GM12878 (cell line): ENCODE data around the gene RIT2. TPM values are rescaled to one million over a fixed set of nuclear protein-coding genes. Genes with fewer than 3 reads are reported as not detected.

Experiments
- ATAC-seq: fragments of 200-7000 bp; cut with Tn5 transposase; 3 replicates; pipeline ENCODE4 v1.9.1; 2020; ENCODE audit warnings: mild to moderate bottlenecking, moderate library complexity
- BruUV-seq: library from RNA; stranded (reverse); fragments of 400-500 nt; replicated peaks from 2 replicates; lab custom pipeline; 2021; lab: Mats Ljungman, UMichigan
- CTCF ChIA-PET: fragments of 300-600 bp; sonication (Branson Sonifier 250); formaldehyde crosslinking; extraction: SDS; loops from one replicate; lab custom pipeline; 2021; ENCODE audit warnings: inconsistent platforms; lab: Yijun Ruan, JAX
- POLR2A ChIA-PET: fragments of 350-600 bp; formaldehyde crosslinking; extraction: SDS; loops from one replicate; lab custom pipeline; 2021; ENCODE audit warnings: inconsistent platforms; lab: Charles Lee
- RAD21 ChIA-PET: fragments of 300-600 bp; sonication (Branson Sonifier 250); formaldehyde crosslinking; loops from one replicate; lab custom pipeline; 2023; ENCODE audit warnings: antibody characterized with exemption; ENCODE audit not compliant: unreplicated experiment; lab: Charles Lee
- SMC1A ChIA-PET: fragments of 300-600 bp; sonication (Branson Sonifier 250); formaldehyde crosslinking; loops from one replicate; lab custom pipeline; 2023; ENCODE audit not compliant: unreplicated experiment, uncharacterized antibody; lab: Charles Lee
- DNase-seq: peaks from one replicate; pipeline ENCODE4 v3.0.0-alpha.2; 2011; ENCODE audit warnings: low read depth, low spot score
- FAIRE-seq: peaks from 3 replicates; lab custom pipeline; 2011; peaks lifted over from hg19 to GRCh38; lab: Jason Lieb, UNC
- H2AFZ ChIP-seq: 2 replicates; pipeline ENCODE4 v1.6.0; 2011; ENCODE audit warnings: low read depth, low read length, control low read depth; ENCODE audit not compliant: control insufficient read depth
- H3K27ac ChIP-seq: 2 replicates; pipeline ENCODE4 v1.5.1; 2011; ENCODE audit warnings: control low read depth; ENCODE audit not compliant: control insufficient read depth, insufficient read depth
- H3K27me3 ChIP-seq, 2 experiments: replicated peaks in 1 of 2; 2 replicates each; pipeline versions ENCODE4 v1.6.0 to v1.6.1; 2011; ENCODE audit warnings: low read length in 1 of 2; ENCODE audit not compliant: control insufficient read depth in 2 of 2, insufficient read depth in 2 of 2
- H3K36me3 ChIP-seq, 2 experiments: 2 replicates each; pipeline ENCODE4 v1.5.1; 2011; ENCODE audit warnings: low read length in 1 of 2; ENCODE audit not compliant: control insufficient read depth in 2 of 2, insufficient read depth in 2 of 2
- H3K4me1 ChIP-seq: 2 replicates; pipeline ENCODE4 v1.6.1; 2011; ENCODE audit warnings: mild to moderate bottlenecking, low read length, moderate library complexity, mixed read lengths; ENCODE audit not compliant: control insufficient read depth, insufficient read depth
- H3K4me2 ChIP-seq: 2 replicates; pipeline ENCODE4 v1.6.0; 2011; ENCODE audit warnings: control low read depth; ENCODE audit not compliant: control insufficient read depth, insufficient read depth
- H3K4me3 ChIP-seq: fragments of 200-600 bp; sonication (generic); 2 replicates; pipeline ENCODE4 v1.5.1; 2016
- H3K79me2 ChIP-seq: 2 replicates; pipeline ENCODE4 v1.6.0; 2011; ENCODE audit warnings: low read length; ENCODE audit not compliant: control insufficient read depth, insufficient read depth
- H3K9ac ChIP-seq: 2 replicates; pipeline ENCODE4 v1.8.0; 2011; ENCODE audit warnings: low read length, control low read depth, mixed read lengths; ENCODE audit not compliant: control insufficient read depth, insufficient read depth
- H3K9me3 ChIP-seq: replicated peaks from 3 replicates; pipeline ENCODE4 v1.5.1; 2011; ENCODE audit warnings: mild to moderate bottlenecking, low read length; ENCODE audit not compliant: control insufficient read depth, insufficient read depth
- H4K20me1 ChIP-seq: 2 replicates; pipeline ENCODE4 v1.6.0; 2011; ENCODE audit not compliant: control insufficient read depth, insufficient read depth
- CREM ChIP-seq: IDR thresholded peaks from 2 replicates; pipeline ENCODE4 v1.6.1; 2014; ENCODE audit warnings: antibody characterized with exemption, low read depth
- EP300 ChIP-seq, 2 experiments: fragments of 150-350 bp in 1 of 2; IDR thresholded peaks; 2 replicates each; pipeline ENCODE4 v1.6.1; 2011 to 2012; ENCODE audit warnings: low read depth in 2 of 2, low read length in 2 of 2, borderline replicate concordance in 1 of 2, improper control_type of control experiment in 1 of 2, inconsistent platforms in 1 of 2; ENCODE audit not compliant: control insufficient read depth in 1 of 2
- HDAC2 ChIP-seq: fragments of 200-600 bp; sonication (generic); IDR thresholded peaks from 2 replicates; pipeline ENCODE4 v1.6.1; 2017
- HDGF ChIP-seq: fragments of 450-650 bp; IDR thresholded peaks from 2 replicates; pipeline ENCODE4 v1.6.1; 2016; ENCODE audit warnings: antibody characterized with exemption
- LARP7 ChIP-seq: fragments of 450-650 bp; IDR thresholded peaks from 2 replicates; pipeline ENCODE4 v1.6.1; 2017; ENCODE audit warnings: mild to moderate bottlenecking
- MXI1 ChIP-seq: fragments of 150-350 bp; IDR thresholded peaks from 2 replicates; pipeline ENCODE4 v1.6.1; 2011; ENCODE audit warnings: low read depth, mild to moderate bottlenecking, inconsistent platforms, low read length, improper control_type of control experiment
- MYC ChIP-seq: IDR thresholded peaks from 2 replicates; pipeline ENCODE4 v1.6.1; 2011; ENCODE audit warnings: mild to moderate bottlenecking, low read length, moderate library complexity, inconsistent platforms; ENCODE audit not compliant: insufficient read depth, insufficient replicate concordance, insufficient read length, severe bottlenecking
- WGBS: methylation state at CpG from one replicate; pipeline ENCODE4 v1.1.6; 2016; ENCODE audit warnings: low lambda C conversion rate; ENCODE audit not compliant: insufficient replicate concordance, insufficient coverage; ENCODE audit errors: missing lambda C conversion rate; 5-methylcytosine and 5-hydroxymethylcytosine counted together
- in situ Hi-C: fragments of 300-500 bp; cut with MboI; formaldehyde crosslinking; loops from 9 replicates; pipeline ENCODE4 v1.14.3; 2018; ENCODE audit warnings: mixed read lengths
- intact Hi-C: fragments of 100-400 bp; cut with micrococcal nuclease; formaldehyde crosslinking; loops from one replicate; pipeline ENCODE4 v1.14.2; 2022; ENCODE audit not compliant: unreplicated experiment
- polyA plus RNA-seq, 11 experiments: library from polyadenylated mRNA; depleted of rRNA in 4 of 11; unstranded in 6 of 11; stranded (reverse) in 5 of 11; fragments of >200 nt; fragmentation: Nextera tagmentation in 4 of 11; fragmentation: Illumina TruSeq in 1 of 11; extraction: Ambion mirVana in 4 of 11; extraction: Trizol in 1 of 11; gene quantifications; 1 replicate in 1 of 11; 2 replicates in 10 of 11; pipeline versions ENCODE4 v1.2.1 to v1.2.3, GENCODE V29; 2011 to 2016; ENCODE audit warnings: inconsistent platforms in 2 of 11, missing spikeins in 2 of 11, low read depth in 1 of 11
- total RNA-seq, 4 experiments: library from RNA; depleted of rRNA in 3 of 4; stranded (reverse); fragments of >200 nt in 3 of 4; fragmentation: Illumina TruSeq in 1 of 4; extraction: Trizol in 1 of 4; gene quantifications; 2 replicates each; pipeline versions ENCODE4 v1.2.1 to v1.2.3, GENCODE V29; 2013 to 2021
- TF ChIP-seq, protein P1 (sequence below): IDR thresholded peaks from 2 replicates; pipeline ENCODE4 v1.6.1; 2012; ENCODE audit warnings: improper control_type of control experiment, low read depth, low read length; ENCODE audit not compliant: insufficient replicate concordance
- TF ChIP-seq, protein P2 (sequence below): fragments of 450-650 bp; IDR thresholded peaks from 2 replicates; pipeline ENCODE4 v1.6.1; 2018; ENCODE audit warnings: mild to moderate bottlenecking, low read depth, moderate library complexity; ENCODE audit not compliant: partially characterized antibody
- TF ChIP-seq, protein P3 (sequence below): fragments of 450-650 bp; conservative IDR thresholded peaks from 2 replicates; pipeline ENCODE4 v1.6.1; 2017; ENCODE audit warnings: mild to moderate bottlenecking, moderate library complexity
- TF ChIP-seq, protein P4 (sequence below): fragments of 450-650 bp; IDR thresholded peaks from 2 replicates; pipeline ENCODE4 v1.6.1; 2017; ENCODE audit warnings: borderline replicate concordance

Gene RIT2
- total and polyA plus RNA-seq, 10 of the 15 experiments (the other 5 are each of a cell fraction or from before 2014, with no cell fraction given): not detected

DNA sequence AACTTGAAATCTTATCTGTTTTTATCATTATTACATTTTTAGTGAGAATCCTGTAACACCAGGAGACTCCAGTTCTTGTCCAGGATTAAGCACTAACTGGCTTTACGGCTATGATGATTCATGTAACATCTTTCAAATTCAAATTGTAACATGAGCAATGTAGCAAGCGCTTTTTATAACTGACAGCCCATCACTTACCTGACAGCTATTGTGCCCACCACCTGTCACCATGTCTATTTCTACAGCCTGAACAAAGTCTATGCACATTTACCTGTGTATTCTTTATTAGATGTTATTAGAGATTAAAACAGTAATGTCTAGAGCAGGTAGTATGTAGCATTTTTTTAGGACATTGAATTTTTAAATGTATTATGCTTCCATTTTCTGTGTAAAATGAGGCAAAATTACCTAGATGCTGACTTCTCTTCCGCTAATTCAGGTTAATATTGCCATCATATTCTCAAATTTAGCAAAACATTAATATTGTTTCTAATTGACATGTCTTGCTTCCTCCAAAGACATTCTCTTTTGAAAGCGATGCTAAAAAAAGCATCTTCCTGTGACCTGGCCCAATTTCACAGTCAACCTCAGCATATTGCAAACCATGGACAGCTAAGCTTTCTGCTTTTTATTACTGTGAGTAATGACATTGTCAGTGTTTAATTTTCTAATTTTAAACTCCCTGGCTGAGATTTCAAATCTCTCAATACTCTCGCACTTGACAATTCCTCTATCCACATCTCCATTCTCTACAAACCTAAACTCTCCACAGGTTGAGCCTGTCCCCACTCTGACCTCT lies 37.8 kb downstream of the RIT2 start:
- 54% methylated on average over 5 of the region's 5 CpGs for WGBS
- Histone ChIP-seq H4K20me1 (no peaks in the 10 kb centered on the region), H3K79me2 (no peaks in the 10 kb centered on the region), H3K4me1 (no peaks in the 10 kb centered on the region), H3K4me3 (no peak overlapping the region), H2AFZ (no peak overlapping the region), H3K9ac (no peak overlapping the region), H3K27ac (no peak overlapping the region), H3K27me3 (no peaks in the 10 kb centered on the region)
- FAIRE-seq (no peak), DNase-seq (no peak)
- ChIA-PET RAD21 (no interaction called here), POLR2A (no interaction called here)
- intact Hi-C loops: no loop called here
- TF ChIP-seq CREM (no peak), LARP7 (no peak), EP300 (IDR thresholded peaks at IDR 0.05; ENCODE audit: borderline replicate concordance in 1 of 2, control insufficient read depth in 1 of 2, low read depth in 2 of 2, low read length in 2 of 2) (no peak), HDAC2 (no peak), MYC (no peak), MXI1 (no peak), HDGF (no peak)
- TF ChIP-seq, protein P1, sequence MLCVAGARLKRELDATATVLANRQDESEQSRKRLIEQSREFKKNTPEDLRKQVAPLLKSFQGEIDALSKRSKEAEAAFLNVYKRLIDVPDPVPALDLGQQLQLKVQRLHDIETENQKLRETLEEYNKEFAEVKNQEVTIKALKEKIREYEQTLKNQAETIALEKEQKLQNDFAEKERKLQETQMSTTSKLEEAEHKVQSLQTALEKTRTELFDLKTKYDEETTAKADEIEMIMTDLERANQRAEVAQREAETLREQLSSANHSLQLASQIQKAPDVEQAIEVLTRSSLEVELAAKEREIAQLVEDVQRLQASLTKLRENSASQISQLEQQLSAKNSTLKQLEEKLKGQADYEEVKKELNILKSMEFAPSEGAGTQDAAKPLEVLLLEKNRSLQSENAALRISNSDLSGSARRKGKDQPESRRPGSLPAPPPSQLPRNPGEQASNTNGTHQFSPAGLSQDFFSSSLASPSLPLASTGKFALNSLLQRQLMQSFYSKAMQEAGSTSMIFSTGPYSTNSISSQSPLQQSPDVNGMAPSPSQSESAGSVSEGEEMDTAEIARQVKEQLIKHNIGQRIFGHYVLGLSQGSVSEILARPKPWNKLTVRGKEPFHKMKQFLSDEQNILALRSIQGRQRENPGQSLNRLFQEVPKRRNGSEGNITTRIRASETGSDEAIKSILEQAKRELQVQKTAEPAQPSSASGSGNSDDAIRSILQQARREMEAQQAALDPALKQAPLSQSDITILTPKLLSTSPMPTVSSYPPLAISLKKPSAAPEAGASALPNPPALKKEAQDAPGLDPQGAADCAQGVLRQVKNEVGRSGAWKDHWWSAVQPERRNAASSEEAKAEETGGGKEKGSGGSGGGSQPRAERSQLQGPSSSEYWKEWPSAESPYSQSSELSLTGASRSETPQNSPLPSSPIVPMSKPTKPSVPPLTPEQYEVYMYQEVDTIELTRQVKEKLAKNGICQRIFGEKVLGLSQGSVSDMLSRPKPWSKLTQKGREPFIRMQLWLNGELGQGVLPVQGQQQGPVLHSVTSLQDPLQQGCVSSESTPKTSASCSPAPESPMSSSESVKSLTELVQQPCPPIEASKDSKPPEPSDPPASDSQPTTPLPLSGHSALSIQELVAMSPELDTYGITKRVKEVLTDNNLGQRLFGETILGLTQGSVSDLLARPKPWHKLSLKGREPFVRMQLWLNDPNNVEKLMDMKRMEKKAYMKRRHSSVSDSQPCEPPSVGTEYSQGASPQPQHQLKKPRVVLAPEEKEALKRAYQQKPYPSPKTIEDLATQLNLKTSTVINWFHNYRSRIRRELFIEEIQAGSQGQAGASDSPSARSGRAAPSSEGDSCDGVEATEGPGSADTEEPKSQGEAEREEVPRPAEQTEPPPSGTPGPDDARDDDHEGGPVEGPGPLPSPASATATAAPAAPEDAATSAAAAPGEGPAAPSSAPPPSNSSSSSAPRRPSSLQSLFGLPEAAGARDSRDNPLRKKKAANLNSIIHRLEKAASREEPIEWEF: no peak
- TF ChIP-seq, protein P2, sequence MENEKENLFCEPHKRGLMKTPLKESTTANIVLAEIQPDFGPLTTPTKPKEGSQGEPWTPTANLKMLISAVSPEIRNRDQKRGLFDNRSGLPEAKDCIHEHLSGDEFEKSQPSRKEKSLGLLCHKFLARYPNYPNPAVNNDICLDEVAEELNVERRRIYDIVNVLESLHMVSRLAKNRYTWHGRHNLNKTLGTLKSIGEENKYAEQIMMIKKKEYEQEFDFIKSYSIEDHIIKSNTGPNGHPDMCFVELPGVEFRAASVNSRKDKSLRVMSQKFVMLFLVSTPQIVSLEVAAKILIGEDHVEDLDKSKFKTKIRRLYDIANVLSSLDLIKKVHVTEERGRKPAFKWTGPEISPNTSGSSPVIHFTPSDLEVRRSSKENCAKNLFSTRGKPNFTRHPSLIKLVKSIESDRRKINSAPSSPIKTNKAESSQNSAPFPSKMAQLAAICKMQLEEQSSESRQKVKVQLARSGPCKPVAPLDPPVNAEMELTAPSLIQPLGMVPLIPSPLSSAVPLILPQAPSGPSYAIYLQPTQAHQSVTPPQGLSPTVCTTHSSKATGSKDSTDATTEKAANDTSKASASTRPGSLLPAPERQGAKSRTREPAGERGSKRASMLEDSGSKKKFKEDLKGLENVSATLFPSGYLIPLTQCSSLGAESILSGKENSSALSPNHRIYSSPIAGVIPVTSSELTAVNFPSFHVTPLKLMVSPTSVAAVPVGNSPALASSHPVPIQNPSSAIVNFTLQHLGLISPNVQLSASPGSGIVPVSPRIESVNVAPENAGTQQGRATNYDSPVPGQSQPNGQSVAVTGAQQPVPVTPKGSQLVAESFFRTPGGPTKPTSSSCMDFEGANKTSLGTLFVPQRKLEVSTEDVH: no peak
- TF ChIP-seq, protein P3, sequence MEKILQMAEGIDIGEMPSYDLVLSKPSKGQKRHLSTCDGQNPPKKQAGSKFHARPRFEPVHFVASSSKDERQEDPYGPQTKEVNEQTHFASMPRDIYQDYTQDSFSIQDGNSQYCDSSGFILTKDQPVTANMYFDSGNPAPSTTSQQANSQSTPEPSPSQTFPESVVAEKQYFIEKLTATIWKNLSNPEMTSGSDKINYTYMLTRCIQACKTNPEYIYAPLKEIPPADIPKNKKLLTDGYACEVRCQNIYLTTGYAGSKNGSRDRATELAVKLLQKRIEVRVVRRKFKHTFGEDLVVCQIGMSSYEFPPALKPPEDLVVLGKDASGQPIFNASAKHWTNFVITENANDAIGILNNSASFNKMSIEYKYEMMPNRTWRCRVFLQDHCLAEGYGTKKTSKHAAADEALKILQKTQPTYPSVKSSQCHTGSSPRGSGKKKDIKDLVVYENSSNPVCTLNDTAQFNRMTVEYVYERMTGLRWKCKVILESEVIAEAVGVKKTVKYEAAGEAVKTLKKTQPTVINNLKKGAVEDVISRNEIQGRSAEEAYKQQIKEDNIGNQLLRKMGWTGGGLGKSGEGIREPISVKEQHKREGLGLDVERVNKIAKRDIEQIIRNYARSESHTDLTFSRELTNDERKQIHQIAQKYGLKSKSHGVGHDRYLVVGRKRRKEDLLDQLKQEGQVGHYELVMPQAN: no peak
- TF ChIP-seq, protein P4, sequence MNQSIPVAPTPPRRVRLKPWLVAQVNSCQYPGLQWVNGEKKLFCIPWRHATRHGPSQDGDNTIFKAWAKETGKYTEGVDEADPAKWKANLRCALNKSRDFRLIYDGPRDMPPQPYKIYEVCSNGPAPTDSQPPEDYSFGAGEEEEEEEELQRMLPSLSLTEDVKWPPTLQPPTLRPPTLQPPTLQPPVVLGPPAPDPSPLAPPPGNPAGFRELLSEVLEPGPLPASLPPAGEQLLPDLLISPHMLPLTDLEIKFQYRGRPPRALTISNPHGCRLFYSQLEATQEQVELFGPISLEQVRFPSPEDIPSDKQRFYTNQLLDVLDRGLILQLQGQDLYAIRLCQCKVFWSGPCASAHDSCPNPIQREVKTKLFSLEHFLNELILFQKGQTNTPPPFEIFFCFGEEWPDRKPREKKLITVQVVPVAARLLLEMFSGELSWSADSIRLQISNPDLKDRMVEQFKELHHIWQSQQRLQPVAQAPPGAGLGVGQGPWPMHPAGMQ: no peak
- TF ChIP-seq, all 136 proteins: peak for 0
- in situ Hi-C loops: no loop called here
- ChIA-PET SMC1A (no interaction called here), CTCF (no interaction called here)
- Histone ChIP-seq H3K4me2 (no peak overlapping the region), H3K36me3 (no peaks in the 10 kb centered on the region), H3K9me3 (no peaks in the 10 kb centered on the region)
- no TSS peak for BruUV-seq
- no peak for ATAC-seq
